ENCODE results near the gene VCAN.

- TF ChIP-seq GATA3 (IDR thresholded peaks at IDR 0.05; ENCODE audit: low read depth, low read length), result no peak
- no peak for TF ChIP-seq GATA2 (IDR thresholded peaks at IDR 0.05; ENCODE audit: low read depth, low read length)
Observed at GRCh38 chr5:83531661-83532060, 60.1 kb downstream of the VCAN start.
